Upper lobe of right lung (tissue), 1 donor: ENCODE data around the gene POU6F1. TPM values are rescaled to one million over a fixed set of nuclear protein-coding genes. Genes with fewer than 3 reads are reported as not detected.

ENCODE experiments used
- ATAC-seq: fragments of 200-7000 bp; cut with Tn5 transposase; one replicate; pipeline ENCODE4 v1.9.1; 2020; ENCODE audit warnings: mild to moderate bottlenecking, moderate library complexity
- DNase-seq: peaks from one replicate; pipeline ENCODE4 v3.0.0-alpha.2; 2020
- H3K27ac ChIP-seq: fragments of 200-600 bp; one replicate; pipeline ENCODE4 v1.8.0; 2022
- H3K27me3 ChIP-seq: fragments of 200-600 bp; one replicate; pipeline ENCODE4 v1.8.0; 2022; ENCODE audit warnings: mild to moderate bottlenecking
- H3K36me3 ChIP-seq: fragments of 200-600 bp; one replicate; pipeline ENCODE4 v1.8.0; 2022
- H3K4me1 ChIP-seq: fragments of 200-600 bp; one replicate; pipeline ENCODE4 v1.8.0; 2022
- H3K4me3 ChIP-seq: fragments of 200-600 bp; one replicate; pipeline ENCODE4 v1.8.0; 2022; ENCODE audit warnings: mild to moderate bottlenecking
- H3K9me3 ChIP-seq: fragments of 200-600 bp; one replicate; pipeline ENCODE4 v1.8.0; 2022
- intact Hi-C: fragments of 100-400 bp; cut with DNase I; formaldehyde crosslinking; loops from one replicate; pipeline ENCODE4 v1.11.0; 2022
- total RNA-seq: library from RNA; stranded (reverse); fragmentation: NEBNext Ultra II Directional; extraction: Animal tissue kit (Norgen Biotek cat#: 25700); gene quantifications from one replicate; pipeline ENCODE4 v1.2.1, GENCODE V29; 2021
- TF ChIP-seq, protein P1 (sequence below): fragments of 200-600 bp; IDR thresholded peaks from one replicate; pipeline ENCODE4 v1.8.0; 2022; ENCODE audit warnings: antibody characterized with exemption
- donor health status: DM: no; HTN: yes; CAD: no; lungs with severe emphysema.

The POU6F1 gene
- total RNA-seq, 1 donor from 2014 or later, result 19.0 TPM

DNA sequence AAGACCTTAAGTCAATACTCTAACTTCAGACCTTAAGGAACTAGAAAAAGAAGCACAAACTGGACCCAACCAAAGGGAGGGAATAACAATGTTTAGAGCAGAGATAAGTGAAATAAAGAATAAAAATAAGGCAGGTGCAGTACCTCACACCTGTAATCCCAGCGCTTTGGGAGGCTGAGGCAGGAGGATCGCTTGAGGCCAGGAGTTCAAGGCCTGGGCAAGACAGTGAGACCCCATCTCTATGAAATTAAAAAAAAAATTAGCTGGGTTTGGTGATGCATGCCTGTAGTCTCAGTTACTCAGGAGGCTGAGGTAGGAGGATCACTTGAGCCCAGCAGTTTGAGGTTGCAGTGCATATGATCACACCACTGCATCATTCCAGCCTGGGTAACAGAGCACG, 54.1 kb downstream of the POU6F1 start:
- ATAC-seq (no peak), DNase-seq (no peak)
- TF ChIP-seq, protein P1, sequence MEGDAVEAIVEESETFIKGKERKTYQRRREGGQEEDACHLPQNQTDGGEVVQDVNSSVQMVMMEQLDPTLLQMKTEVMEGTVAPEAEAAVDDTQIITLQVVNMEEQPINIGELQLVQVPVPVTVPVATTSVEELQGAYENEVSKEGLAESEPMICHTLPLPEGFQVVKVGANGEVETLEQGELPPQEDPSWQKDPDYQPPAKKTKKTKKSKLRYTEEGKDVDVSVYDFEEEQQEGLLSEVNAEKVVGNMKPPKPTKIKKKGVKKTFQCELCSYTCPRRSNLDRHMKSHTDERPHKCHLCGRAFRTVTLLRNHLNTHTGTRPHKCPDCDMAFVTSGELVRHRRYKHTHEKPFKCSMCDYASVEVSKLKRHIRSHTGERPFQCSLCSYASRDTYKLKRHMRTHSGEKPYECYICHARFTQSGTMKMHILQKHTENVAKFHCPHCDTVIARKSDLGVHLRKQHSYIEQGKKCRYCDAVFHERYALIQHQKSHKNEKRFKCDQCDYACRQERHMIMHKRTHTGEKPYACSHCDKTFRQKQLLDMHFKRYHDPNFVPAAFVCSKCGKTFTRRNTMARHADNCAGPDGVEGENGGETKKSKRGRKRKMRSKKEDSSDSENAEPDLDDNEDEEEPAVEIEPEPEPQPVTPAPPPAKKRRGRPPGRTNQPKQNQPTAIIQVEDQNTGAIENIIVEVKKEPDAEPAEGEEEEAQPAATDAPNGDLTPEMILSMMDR, result no peak
- H3K4me1 ChIP-seq, result no peaks in the 10 kb centered on the region
- intact Hi-C loops, result no loop called here
- no peaks in the 10 kb centered on the region for H3K9me3 ChIP-seq
- peaks cover 7% of the 10 kb centered on the region for H3K36me3 ChIP-seq
- H3K27me3 ChIP-seq, result no peaks in the 10 kb centered on the region
- H3K27ac ChIP-seq, result no peak overlapping the region
- no peak overlapping the region for H3K4me3 ChIP-seq

- intact Hi-C loops, result no loop called here
- no peaks in the 10 kb centered on the region for H3K4me1 ChIP-seq
- no peaks in the 10 kb centered on the region for H3K27me3 ChIP-seq
- TF ChIP-seq, protein P1, result no peak
- ATAC-seq (no peak), DNase-seq (no peak)
- H3K9me3 ChIP-seq, result no peaks in the 10 kb centered on the region
- H3K36me3 ChIP-seq, result peaks cover 7% of the 10 kb centered on the region
- H3K4me3 ChIP-seq, result no peak overlapping the region
- no peak overlapping the region for H3K27ac ChIP-seq
These were observed 55.6 kb downstream of the POU6F1 start for GRCh38 chr12:51162217-51162616.

- H3K9me3 ChIP-seq, result no peaks in the 10 kb centered on the region
- DNase-seq (no peak), ATAC-seq (no peak)
- H3K4me3 ChIP-seq, result no peak overlapping the region
- no peaks in the 10 kb centered on the region for H3K27me3 ChIP-seq
- H3K27ac ChIP-seq, result no peak overlapping the region
- H3K36me3 ChIP-seq, result peaks cover 7% of the 10 kb centered on the region
- intact Hi-C loops, result no loop called here
- no peaks in the 10 kb centered on the region for H3K4me1 ChIP-seq
- TF ChIP-seq, protein P1, result no peak
These were observed 56.9 kb downstream of the POU6F1 start for GRCh38 chr12:51160814-51161459.

- no peaks in the 10 kb centered on the region for H3K27me3 ChIP-seq
- ATAC-seq (no peak), DNase-seq (no peak)
- intact Hi-C loops, result no loop called here
- H3K36me3 ChIP-seq, result no peaks in the 10 kb centered on the region
- no peak overlapping the region for H3K4me3 ChIP-seq
- no peaks in the 10 kb centered on the region for H3K9me3 ChIP-seq
- TF ChIP-seq, protein P1, result no peak
- no peak overlapping the region for H3K27ac ChIP-seq
- H3K4me1 ChIP-seq, result no peaks in the 10 kb centered on the region
These were observed 61.6 kb downstream of the POU6F1 start for GRCh38 chr12:51156245-51156765.

GRCh38 chr12:51152953-51153352, 64.9 kb downstream of the POU6F1 start:
- ATAC-seq (no peak), DNase-seq (no peak)
- Histone ChIP-seq H3K4me3 (no peak overlapping the region), H3K4me1 (no peaks in the 10 kb centered on the region), H3K27ac (no peak overlapping the region), H3K9me3 (no peaks in the 10 kb centered on the region), H3K27me3 (no peaks in the 10 kb centered on the region), H3K36me3 (no peaks in the 10 kb centered on the region)
- TF ChIP-seq, protein P1, result no peak
- intact Hi-C loops, result no loop called here

GRCh38 chr12:51150777-51151176, 67.1 kb downstream of the POU6F1 start:
- H3K27ac ChIP-seq, result no peak overlapping the region
- H3K36me3 ChIP-seq, result no peaks in the 10 kb centered on the region
- ATAC-seq (no peak), DNase-seq (no peak)
- no peaks in the 10 kb centered on the region for H3K27me3 ChIP-seq
- no peak overlapping the region for H3K4me3 ChIP-seq
- H3K4me1 ChIP-seq, result no peaks in the 10 kb centered on the region
- intact Hi-C loops, result no loop called here
- TF ChIP-seq, protein P1, result no peak
- H3K9me3 ChIP-seq, result no peaks in the 10 kb centered on the region
